MCF 10A (cell line): ENCODE measurements around the gene IGFL1. TPM values are rescaled to one million over a fixed set of nuclear protein-coding genes. Genes with fewer than 3 reads are reported as not detected.
A peak's percentile ranks its signal among the peaks of the same experiment; 100 is the strongest.
"Not testable (repeated sequence)": the region's sequence is repeated elsewhere in the genome, so short reads cannot be mapped to it uniquely, and the experiment has no call there.

ENCODE experiments used
- BruUV-seq: library from RNA; stranded (reverse); fragments of 400-500 nt; replicated peaks from 2 replicates; lab custom pipeline; 2021; lab: Mats Ljungman, UMichigan
- CTCF ChIA-PET: fragments of 300-600 bp; sonication (Branson Sonifier 250); formaldehyde crosslinking; extraction: SDS; loops from one replicate; lab custom pipeline; 2021; ENCODE audit warnings: antibody characterized with exemption, inconsistent platforms; lab: Yijun Ruan, JAX
- POLR2A ChIA-PET: fragments of 300-600, 350-650 bp; sonication (Branson Sonifier 250); formaldehyde crosslinking; extraction: SDS; loops from one replicate; lab custom pipeline; 2020; ENCODE audit warnings: antibody characterized with exemption, inconsistent platforms; lab: Yijun Ruan, JAX
- DNase-seq: peaks from one replicate; pipeline ENCODE4 v3.0.0-alpha.2; 2018; ENCODE audit not compliant: unreplicated experiment
- H3K27ac Mint-ChIP-seq: one replicate; pipeline ENCODE4 v1.8.0; 2022; ENCODE audit warnings: mild to moderate bottlenecking, low read depth, mixed read lengths; ENCODE audit not compliant: unreplicated experiment
- H3K27me3 Mint-ChIP-seq: one replicate; pipeline ENCODE4 v1.8.0; 2022; ENCODE audit warnings: mixed read lengths; ENCODE audit not compliant: insufficient read depth, unreplicated experiment
- H3K36me3 Mint-ChIP-seq: one replicate; pipeline ENCODE4 v1.8.0; 2022; ENCODE audit warnings: mild to moderate bottlenecking, moderate library complexity, mixed read lengths; ENCODE audit not compliant: insufficient read depth, unreplicated experiment
- H3K4me1 Mint-ChIP-seq: one replicate; pipeline ENCODE4 v1.8.0; 2022; ENCODE audit warnings: mixed read lengths; ENCODE audit not compliant: insufficient read depth, unreplicated experiment
- H3K4me3 Mint-ChIP-seq: one replicate; pipeline ENCODE4 v1.8.0; 2022; ENCODE audit warnings: mild to moderate bottlenecking, moderate library complexity, mixed read lengths; ENCODE audit not compliant: unreplicated experiment
- H3K9me3 Mint-ChIP-seq: one replicate; pipeline ENCODE4 v1.8.0; 2022; ENCODE audit warnings: mixed read lengths; ENCODE audit not compliant: unreplicated experiment
- CTCF ChIP-seq: fragments of 200-600 bp; IDR thresholded peaks from one replicate; pipeline ENCODE4 v1.8.0; 2022; ENCODE audit warnings: antibody characterized with exemption, mild to moderate bottlenecking; ENCODE audit not compliant: unreplicated experiment
- intact Hi-C: fragments of 100-400 bp; cut with micrococcal nuclease; formaldehyde crosslinking; loops from 2 replicates; pipeline ENCODE4 v1.14.1; 2022
- total RNA-seq: library from RNA; stranded (reverse); gene quantifications from 2 replicates; pipeline ENCODE4 v1.2.3, GENCODE V29; 2022

IGFL1 gene
- total RNA-seq, 1 experiment from 2014 or later: not detected

- DNase-seq: no peak
- ChIA-PET CTCF (interaction anchor here (0.5 to 8.7 kb wide), 8 partner anchors 20 to 129 kb away, joined by 3 to 88 read pairs (median 4); no protein-coding TSS in a partner anchor), POLR2A (interaction anchor here (0.6 to 2.6 kb wide), 10 partner anchors 8 to 125 kb away, joined by 3 to 32 read pairs (median 5); no protein-coding TSS in a partner anchor)
- Mint-ChIP-seq H3K27ac (peak overlapping the region; percentile 75), H3K9me3 (no peaks in the 10 kb centered on the region), H3K27me3 (no peaks in the 10 kb centered on the region), H3K36me3 (peaks cover 4% of the 10 kb centered on the region), H3K4me3 (no peak overlapping the region), H3K4me1 (peaks cover 39% of the 10 kb centered on the region)
- no peak for TF ChIP-seq CTCF
- intact Hi-C loops: no loop called here
- no TSS peak for BruUV-seq
Observed at GRCh38 chr19:46193678-46194077, 35.9 kb upstream of the IGFL1 start.

- peaks cover 45% of the 10 kb centered on the region for H3K4me1 Mint-ChIP-seq
- TF ChIP-seq CTCF: no peak
- CTCF ChIA-PET: interaction anchor here (0.6 to 8.7 kb wide), 3 partner anchors 69 to 645 kb away, joined by 6 to 88 read pairs (median 11); no protein-coding TSS in a partner anchor
- H3K9me3 Mint-ChIP-seq: no peaks in the 10 kb centered on the region
- intact Hi-C loops: no loop called here
- no peak overlapping the region for H3K4me3 Mint-ChIP-seq
- no TSS peak for BruUV-seq
- no peak overlapping the region for H3K27ac Mint-ChIP-seq
- H3K36me3 Mint-ChIP-seq: no peaks in the 10 kb centered on the region
- POLR2A ChIA-PET: interaction anchor here (0.7 to 2.6 kb wide), 4 partner anchors 11 to 80 kb away, joined by 3 to 16 read pairs (median 8); no protein-coding TSS in a partner anchor
- DNase-seq: no peak
- H3K27me3 Mint-ChIP-seq: no peaks in the 10 kb centered on the region
Observed at GRCh38 chr19:46195104-46195503, 34.4 kb upstream of the IGFL1 start.

- H3K4me1 Mint-ChIP-seq: peaks cover 48% of the 10 kb centered on the region
- H3K36me3 Mint-ChIP-seq, H3K27ac Mint-ChIP-seq, H3K27me3 Mint-ChIP-seq, BruUV-seq, POLR2A ChIA-PET, DNase-seq, H3K9me3 Mint-ChIP-seq, intact Hi-C loops, H3K4me3 Mint-ChIP-seq: not testable (repeated sequence)
- CTCF ChIA-PET: interaction anchor here (0.6 to 8.7 kb wide), 5 partner anchors 68 to 605 kb away, joined by 3 to 88 read pairs (median 5); no protein-coding TSS in a partner anchor
Observed at GRCh38 chr19:46195919-46196318, 33.6 kb upstream of the IGFL1 start.

- intact Hi-C loops: no loop called here
- TF ChIP-seq CTCF: no peak
- CTCF ChIA-PET: interaction anchor here (0.5 to 8.7 kb wide), 6 partner anchors 26 to 606 kb away, joined by 3 to 88 read pairs (median 4); no protein-coding TSS in a partner anchor
- Mint-ChIP-seq H3K4me1 (peaks cover 50% of the 10 kb centered on the region), H3K9me3 (no peaks in the 10 kb centered on the region), H3K36me3 (no peaks in the 10 kb centered on the region), H3K4me3 (no peak overlapping the region), H3K27me3 (no peaks in the 10 kb centered on the region), H3K27ac (no peak overlapping the region)
- POLR2A ChIA-PET: no interaction called here
- BruUV-seq: no TSS peak
- no peak for DNase-seq
Observed at GRCh38 chr19:46196410-46197124, 33.0 kb upstream of the IGFL1 start.
